PC-3 (cell line): ENCODE results near the gene FOXO1. TPM values are rescaled to one million over a fixed set of nuclear protein-coding genes. Genes with fewer than 3 reads are reported as not detected.

Experiments
- ATAC-seq: fragments of 200-7000 bp; cut with Tn5 transposase; 2 replicates; pipeline ENCODE4 v1.9.1; 2020; ENCODE audit warnings: mild to moderate bottlenecking, moderate library complexity
- BruUV-seq: library from RNA; stranded (reverse); fragments of 400-500 nt; replicated peaks from 2 replicates; lab custom pipeline; 2021; lab: Mats Ljungman, UMichigan
- CTCF ChIA-PET: fragments of 300-600 bp; sonication (Branson Sonifier 250); formaldehyde crosslinking; loops from one replicate; lab custom pipeline; 2022; ENCODE audit warnings: antibody characterized with exemption; lab: Charles Lee
- POLR2A ChIA-PET: fragments of 300-600 bp; sonication (Branson Sonifier 250); formaldehyde crosslinking; loops from one replicate; lab custom pipeline; 2022; ENCODE audit warnings: antibody characterized with exemption; ENCODE audit not compliant: unreplicated experiment; lab: Charles Lee
- DNase-seq: peaks from one replicate; pipeline ENCODE4 v3.0.0-alpha.2; 2015
- H2AFZ ChIP-seq: fragments of 300-600 bp; sonication (generic); 2 replicates; pipeline ENCODE4 v1.6.0; 2016; ENCODE audit warnings: antibody characterized with exemption, low read length
- H3F3A ChIP-seq: fragments of 300-600 bp; sonication (generic); one replicate; pipeline ENCODE4 v1.6.0; 2017; ENCODE audit warnings: antibody characterized with exemption, low read length, control low read depth, mild to moderate bottlenecking; ENCODE audit not compliant: unreplicated experiment
- H3K27ac ChIP-seq: fragments of 300-600 bp; sonication (generic); 2 replicates; pipeline ENCODE4 v1.5.1; 2016; ENCODE audit warnings: mild to moderate bottlenecking, low read length
- H3K27me3 ChIP-seq: fragments of 300-600 bp; sonication (generic); 2 replicates; pipeline ENCODE4 v1.6.1; 2016; ENCODE audit warnings: low read length, mixed read lengths
- H3K36me3 ChIP-seq: fragments of 300-600 bp; sonication (generic); 2 replicates; pipeline ENCODE4 v1.6.1; 2016; ENCODE audit warnings: low read depth, mixed run types, low read length, mixed read lengths
- H3K4me1 ChIP-seq: fragments of 300-600 bp; sonication (generic); 2 replicates; pipeline ENCODE4 v1.5.1; 2016; ENCODE audit warnings: low read length; ENCODE audit not compliant: insufficient read depth
- H3K4me2 ChIP-seq: fragments of 300-600 bp; sonication (generic); 2 replicates; pipeline ENCODE4 v1.6.0; 2016; ENCODE audit warnings: low read length
- H3K4me3 ChIP-seq: fragments of 300-600 bp; sonication (generic); 2 replicates; pipeline ENCODE4 v1.5.1; 2016; ENCODE audit warnings: mild to moderate bottlenecking, low read length, mixed read lengths
- H3K79me2 ChIP-seq: fragments of 300-600 bp; sonication (generic); 2 replicates; pipeline ENCODE4 v1.6.1; 2017; ENCODE audit warnings: low read length, mixed read lengths
- H3K9ac ChIP-seq: fragments of 300-600 bp; sonication (generic); 2 replicates; pipeline ENCODE4 v1.6.0; 2016; ENCODE audit warnings: mild to moderate bottlenecking, low read length
- H3K9me2 ChIP-seq: fragments of 300-600 bp; sonication (generic); replicated peaks from 2 replicates; pipeline ENCODE4 v1.6.1; 2016; ENCODE audit warnings: mixed run types, low read length, mixed read lengths
- H3K9me3 ChIP-seq: fragments of 300-600 bp; sonication (generic); 2 replicates; pipeline ENCODE4 v1.6.1; 2016; ENCODE audit warnings: low read length, mixed read lengths
- H4K20me1 ChIP-seq: fragments of 300-600 bp; sonication (generic); 2 replicates; pipeline ENCODE4 v1.6.1; 2016; ENCODE audit warnings: low read length, mixed read lengths
- EZH2 ChIP-seq: fragments of 300-600 bp; sonication (generic); IDR thresholded peaks from one replicate; pipeline ENCODE4 v1.6.1; 2017; ENCODE audit warnings: antibody characterized with exemption, mild to moderate bottlenecking, low read length; ENCODE audit not compliant: unreplicated experiment
- EZH2phosphoT487 ChIP-seq: fragments of 300-600 bp; sonication (generic); IDR thresholded peaks from 2 replicates; pipeline ENCODE4 v1.6.1; 2018; ENCODE audit warnings: mild to moderate bottlenecking, antibody characterized with exemption, low read length, borderline replicate concordance
- intact Hi-C: fragments of 100-400 bp; cut with micrococcal nuclease; formaldehyde crosslinking; loops from 2 replicates; pipeline ENCODE4 v1.9.0; 2023
- total RNA-seq: library from RNA; depleted of rRNA; stranded (reverse); fragments of >200 nt; gene quantifications from 2 replicates; pipeline ENCODE4 v1.2.3, GENCODE V29; 2014
- TF ChIP-seq, protein P1 (sequence below): fragments of 300-600 bp; sonication (generic); conservative IDR thresholded peaks from 2 replicates; pipeline ENCODE4 v1.5.1; 2017; ENCODE audit warnings: antibody characterized with exemption, low read depth, mild to moderate bottlenecking, low read length

Gene FOXO1
- total RNA-seq, 1 experiment from 2014 or later = 2.7 TPM

GRCh38 chr13:40599124-40599523 is 67.3 kb downstream of the FOXO1 start:
- no peak overlapping the region for H3K27ac ChIP-seq
- 0 out of 2 replicates have a peak, but pooled peaks cover 6% of the 10 kb centered on the region for H3K79me2 ChIP-seq
- H4K20me1 ChIP-seq = no peaks in the 10 kb centered on the region
- H3K9ac ChIP-seq = no peak overlapping the region
- H2AFZ ChIP-seq = no peak overlapping the region
- intact Hi-C loops = no loop called here
- H3K27me3 ChIP-seq = no peaks in the 10 kb centered on the region
- ChIA-PET POLR2A (no interaction called here), CTCF (no interaction called here)
- H3K9me3 ChIP-seq = no peaks in the 10 kb centered on the region
- H3K36me3 ChIP-seq = no peaks in the 10 kb centered on the region
- DNase-seq (no peak), ATAC-seq (no peak)
- TF ChIP-seq EZH2 (no peak), EZH2phosphoT487 (no peak)
- TF ChIP-seq, protein P1, sequence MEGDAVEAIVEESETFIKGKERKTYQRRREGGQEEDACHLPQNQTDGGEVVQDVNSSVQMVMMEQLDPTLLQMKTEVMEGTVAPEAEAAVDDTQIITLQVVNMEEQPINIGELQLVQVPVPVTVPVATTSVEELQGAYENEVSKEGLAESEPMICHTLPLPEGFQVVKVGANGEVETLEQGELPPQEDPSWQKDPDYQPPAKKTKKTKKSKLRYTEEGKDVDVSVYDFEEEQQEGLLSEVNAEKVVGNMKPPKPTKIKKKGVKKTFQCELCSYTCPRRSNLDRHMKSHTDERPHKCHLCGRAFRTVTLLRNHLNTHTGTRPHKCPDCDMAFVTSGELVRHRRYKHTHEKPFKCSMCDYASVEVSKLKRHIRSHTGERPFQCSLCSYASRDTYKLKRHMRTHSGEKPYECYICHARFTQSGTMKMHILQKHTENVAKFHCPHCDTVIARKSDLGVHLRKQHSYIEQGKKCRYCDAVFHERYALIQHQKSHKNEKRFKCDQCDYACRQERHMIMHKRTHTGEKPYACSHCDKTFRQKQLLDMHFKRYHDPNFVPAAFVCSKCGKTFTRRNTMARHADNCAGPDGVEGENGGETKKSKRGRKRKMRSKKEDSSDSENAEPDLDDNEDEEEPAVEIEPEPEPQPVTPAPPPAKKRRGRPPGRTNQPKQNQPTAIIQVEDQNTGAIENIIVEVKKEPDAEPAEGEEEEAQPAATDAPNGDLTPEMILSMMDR = no peak
- H3K4me2 ChIP-seq = no peak overlapping the region
- H3K4me3 ChIP-seq = no peak overlapping the region
- no peaks in the 10 kb centered on the region for H3F3A ChIP-seq
- no peaks in the 10 kb centered on the region for H3K9me2 ChIP-seq
- no peaks in the 10 kb centered on the region for H3K4me1 ChIP-seq
- BruUV-seq = no TSS peak

- ATAC-seq = no peak
- ChIA-PET POLR2A (no interaction called here), CTCF (no interaction called here)
- no peak overlapping the region for H3K9ac ChIP-seq
- H3K9me3 ChIP-seq = no peaks in the 10 kb centered on the region
- H3K9me2 ChIP-seq = no peaks in the 10 kb centered on the region
- TF ChIP-seq EZH2 (no peak), EZH2phosphoT487 (no peak)
- TF ChIP-seq, protein P1 = no peak
- H3K4me2 ChIP-seq = no peak overlapping the region
- H3K79me2 ChIP-seq = 0 out of 2 replicates have a peak, but pooled peaks cover 6% of the 10 kb centered on the region
- no peak for DNase-seq
- no peaks in the 10 kb centered on the region for H4K20me1 ChIP-seq
- no TSS peak for BruUV-seq
- H3F3A ChIP-seq = no peaks in the 10 kb centered on the region
- no peak overlapping the region for H3K27ac ChIP-seq
- no peaks in the 10 kb centered on the region for H3K27me3 ChIP-seq
- no peak overlapping the region for H2AFZ ChIP-seq
- no peaks in the 10 kb centered on the region for H3K4me1 ChIP-seq
- intact Hi-C loops = no loop called here
- H3K4me3 ChIP-seq = no peak overlapping the region
- H3K36me3 ChIP-seq = no peaks in the 10 kb centered on the region
These were observed 67.9 kb downstream of the FOXO1 start for GRCh38 chr13:40598569-40598968.

GRCh38 chr13:40597735-40598365 is 68.6 kb downstream of the FOXO1 start:
- H3K9ac ChIP-seq = no peak overlapping the region
- no peak overlapping the region for H2AFZ ChIP-seq
- no peaks in the 10 kb centered on the region for H3F3A ChIP-seq
- H3K4me3 ChIP-seq = no peak overlapping the region
- H3K36me3 ChIP-seq = no peaks in the 10 kb centered on the region
- H3K27ac ChIP-seq = no peak overlapping the region
- DNase-seq (no peak), ATAC-seq (no peak)
- intact Hi-C loops = no loop called here
- TF ChIP-seq EZH2phosphoT487 = no peak
- TF ChIP-seq EZH2 = no peak
- TF ChIP-seq, protein P1 = no peak
- H3K27me3 ChIP-seq = no peaks in the 10 kb centered on the region
- no peaks in the 10 kb centered on the region for H4K20me1 ChIP-seq
- no TSS peak for BruUV-seq
- POLR2A ChIA-PET = no interaction called here
- H3K79me2 ChIP-seq = 0 out of 2 replicates have a peak, but pooled peaks cover 4% of the 10 kb centered on the region
- no peak overlapping the region for H3K4me2 ChIP-seq
- H3K4me1 ChIP-seq = no peaks in the 10 kb centered on the region
- H3K9me2 ChIP-seq = no peaks in the 10 kb centered on the region
- no peaks in the 10 kb centered on the region for H3K9me3 ChIP-seq
- CTCF ChIA-PET = no interaction called here
